ENCODE data around the gene KANSL1.
"Not testable (repeated sequence)": the region's sequence is repeated elsewhere in the genome, so short reads cannot be mapped to it uniquely, and the experiment has no call there.

Gene KANSL1

GRCh38 chr17:46136820-46137219 lies 56.4 kb downstream of the KANSL1 start:
- FAIRE-seq = no peak

DNA sequence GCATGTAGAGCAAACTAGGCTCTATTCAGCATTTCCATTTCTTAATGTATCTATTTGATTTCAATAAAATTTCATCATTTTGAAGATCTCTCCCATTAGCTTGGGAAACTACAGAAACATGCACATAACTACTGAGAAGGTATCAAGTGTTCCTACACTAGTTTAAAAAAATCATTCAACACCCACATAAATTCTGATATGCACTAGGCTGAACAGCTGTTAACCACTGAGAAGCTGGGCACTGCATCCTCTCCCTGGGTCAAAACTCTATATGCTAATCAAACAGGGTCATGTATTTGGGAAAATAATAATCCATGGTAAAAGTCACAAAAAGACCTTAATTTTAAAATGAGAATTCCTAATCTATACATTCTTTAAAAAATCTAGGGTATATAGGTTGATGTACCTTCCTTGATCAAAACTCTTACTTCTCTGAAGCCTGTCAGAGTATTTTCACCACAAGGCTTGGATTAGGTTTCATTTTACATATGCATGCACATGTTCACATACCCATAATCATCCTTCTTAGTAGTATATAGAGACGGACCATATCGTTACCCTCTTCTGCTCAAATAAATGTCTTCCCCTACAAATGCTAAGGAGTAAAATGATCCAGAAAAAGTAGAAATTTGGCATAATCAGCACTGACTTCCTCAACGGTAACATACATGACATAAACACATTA lies 57.2 kb downstream of the KANSL1 start:
- FAIRE-seq = no peak

DNA sequence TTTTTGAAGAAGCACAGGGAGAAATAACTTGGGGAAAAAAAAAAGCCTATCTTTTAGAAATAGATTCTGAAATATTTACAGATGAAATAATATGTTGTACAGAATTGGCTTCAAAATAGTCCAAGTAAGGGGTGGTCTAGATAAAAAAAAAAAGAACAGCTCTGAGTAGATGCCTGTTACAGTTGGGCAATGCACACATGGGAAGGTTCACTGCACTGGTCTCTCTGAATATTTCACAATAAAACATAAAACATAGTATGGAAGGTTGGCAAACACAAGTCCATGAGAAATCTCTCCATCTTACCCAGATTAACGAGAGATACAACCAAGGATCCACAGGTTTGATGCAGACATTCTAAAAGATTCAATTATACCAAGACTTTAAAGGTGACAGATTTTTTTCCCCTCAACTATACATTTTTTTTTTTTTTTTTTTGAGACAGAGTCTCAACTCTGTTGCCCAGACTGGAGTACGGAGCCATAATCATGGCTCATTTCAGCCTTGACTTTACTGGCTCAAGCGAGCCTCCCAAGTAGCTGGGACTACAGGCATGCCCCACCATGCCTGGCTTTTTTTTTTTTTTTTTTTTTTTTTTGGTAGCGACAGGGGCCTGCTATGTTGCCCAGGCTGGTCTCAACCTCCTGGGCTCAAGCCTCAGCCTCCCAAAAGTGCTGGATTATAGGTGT lies 58.0 kb downstream of the KANSL1 start:
- FAIRE-seq = no peak

DNA sequence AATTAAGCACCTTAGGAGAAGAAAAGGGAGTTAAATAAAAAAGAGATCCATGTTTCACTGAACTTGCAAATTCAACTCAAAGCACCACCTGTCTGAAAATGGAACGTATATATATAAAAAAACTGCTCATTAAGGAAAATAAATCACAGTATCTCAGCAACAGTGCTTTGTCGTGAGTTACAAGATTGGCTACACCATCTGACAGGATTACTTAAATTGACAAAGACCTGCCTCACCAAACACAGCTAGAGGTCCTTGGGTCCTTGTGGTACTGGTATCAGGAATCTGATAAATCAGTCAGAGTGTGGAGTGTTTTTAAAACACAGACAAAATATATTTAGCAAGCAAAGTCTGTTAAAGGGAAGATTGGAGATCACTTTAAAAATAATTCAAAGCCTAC lies 63.9 kb downstream of the KANSL1 start:
- FAIRE-seq = no peak

GRCh38 chr17:46128453-46128852 lies 64.8 kb downstream of the KANSL1 start:
- no peak for FAIRE-seq

DNA sequence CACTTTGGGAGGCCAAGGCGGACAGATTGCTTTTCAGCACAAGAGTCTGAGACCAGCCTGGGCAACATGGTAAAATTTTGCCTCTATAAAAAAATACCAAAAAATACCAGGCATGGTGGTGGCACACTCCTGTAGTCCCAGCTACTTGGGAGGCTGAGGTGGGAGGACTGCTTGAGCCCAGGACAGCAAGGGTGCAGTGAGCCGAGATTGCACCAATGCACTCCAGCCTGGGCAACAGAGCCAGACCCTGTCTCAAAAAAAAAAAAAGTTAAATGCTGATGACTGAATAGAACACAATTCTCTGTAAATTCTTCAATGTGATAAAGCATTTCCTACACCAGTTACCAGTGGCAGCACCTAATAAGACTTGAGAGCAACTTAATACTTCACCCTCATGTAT lies 65.7 kb downstream of the KANSL1 start:
- FAIRE-seq = no peak

DNA sequence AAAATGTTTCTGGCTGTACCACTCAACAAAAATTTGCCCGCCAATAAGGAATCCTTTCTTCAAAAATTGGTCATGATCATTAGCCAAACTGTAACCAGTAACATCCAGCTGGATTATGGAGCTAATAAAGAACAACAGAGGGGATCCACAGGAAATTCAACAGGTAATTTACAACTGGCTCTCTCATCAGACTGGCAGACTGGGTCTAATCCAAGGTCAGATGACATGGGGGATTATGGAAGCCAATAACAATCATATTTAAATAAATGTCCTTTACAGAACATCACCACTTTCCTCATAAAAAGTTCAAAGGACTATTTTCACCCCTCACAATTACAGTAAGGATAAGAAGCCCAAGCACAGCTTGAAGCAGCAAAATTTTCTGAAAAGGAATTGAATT lies 66.4 kb downstream of the KANSL1 start:
- FAIRE-seq = no peak

GRCh38 chr17:46125831-46126230 lies 67.4 kb downstream of the KANSL1 start:
- FAIRE-seq = no peak

- no peak for FAIRE-seq
Measured at GRCh38 chr17:46124695-46125592, 68.3 kb downstream of the KANSL1 start.

DNA sequence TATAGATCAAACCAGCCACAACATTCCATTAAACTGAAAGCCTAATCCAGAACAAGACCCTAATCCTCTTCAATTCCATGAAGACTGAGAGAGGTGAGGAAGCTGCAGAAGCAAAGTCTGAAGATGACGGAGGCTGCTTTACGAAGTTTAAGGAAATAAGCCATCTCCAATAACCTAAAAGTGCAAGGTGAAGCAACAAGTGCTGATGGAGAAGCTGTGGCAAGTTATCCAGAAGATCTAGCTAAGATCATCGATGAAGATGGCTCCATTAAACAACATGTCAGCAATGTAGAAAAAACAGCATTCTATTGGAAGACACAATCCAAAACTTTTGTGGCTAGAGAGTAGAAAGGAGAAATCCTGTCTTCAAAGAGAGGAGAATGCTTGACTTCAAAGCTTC lies 69.6 kb downstream of the KANSL1 start:
- FAIRE-seq = no peak

DNA sequence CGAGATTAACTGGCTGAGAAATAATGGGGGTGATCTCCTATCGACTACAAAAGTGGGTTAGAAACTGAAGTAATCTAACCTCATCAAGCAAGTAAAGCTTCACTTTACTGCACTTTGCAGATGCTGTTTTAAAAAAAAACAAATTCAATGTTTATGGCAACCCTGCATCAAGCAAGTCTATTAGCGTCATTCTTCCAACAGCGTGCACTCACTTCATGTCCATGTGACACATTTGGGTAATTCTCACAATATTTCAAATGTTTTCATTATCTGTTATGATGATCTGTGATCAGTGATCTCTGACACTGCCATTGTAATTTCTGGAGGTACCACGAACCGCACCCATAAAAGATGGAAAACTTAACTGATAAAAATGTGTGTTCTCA lies 70.8 kb downstream of the KANSL1 start:
- no peak for FAIRE-seq

- no peak for FAIRE-seq
Measured at GRCh38 chr17:46121841-46122485, 71.3 kb downstream of the KANSL1 start.

DNA sequence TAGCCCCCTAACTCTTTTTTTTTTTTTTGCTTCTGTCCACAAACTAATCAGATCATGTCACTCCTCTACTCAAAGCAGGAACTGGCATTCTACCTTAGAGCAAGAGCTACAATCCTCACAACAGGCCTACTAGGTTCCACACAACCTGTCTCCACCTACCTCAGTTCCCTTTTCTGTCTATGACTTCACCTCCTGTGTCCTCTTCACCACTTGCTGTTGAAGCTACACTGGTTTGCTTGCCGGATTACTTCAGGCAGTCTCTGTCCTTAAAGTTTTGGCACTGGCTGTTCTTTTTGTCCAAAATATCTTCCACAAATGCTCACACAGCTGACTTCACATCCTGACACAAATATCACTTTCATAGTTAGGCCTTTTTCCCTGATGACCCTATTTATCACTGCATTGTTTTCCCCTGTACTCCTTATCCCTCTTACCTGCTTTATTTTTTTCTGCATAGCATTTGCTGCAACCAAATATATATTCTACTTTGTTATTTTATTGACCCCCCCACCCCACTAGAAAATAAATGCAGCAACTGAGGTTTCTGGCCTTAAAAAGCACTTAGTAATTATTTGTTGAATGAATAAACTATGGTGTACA lies 72.0 kb downstream of the KANSL1 start:
- no peak for FAIRE-seq

- no peak for FAIRE-seq
Measured at GRCh38 chr17:46120537-46120936, 72.7 kb downstream of the KANSL1 start.

GRCh38 chr17:46120078-46120477 lies 73.2 kb downstream of the KANSL1 start:
- FAIRE-seq = no peak

GRCh38 chr17:46118964-46119363 lies 74.3 kb downstream of the KANSL1 start:
- FAIRE-seq = no peak

DNA sequence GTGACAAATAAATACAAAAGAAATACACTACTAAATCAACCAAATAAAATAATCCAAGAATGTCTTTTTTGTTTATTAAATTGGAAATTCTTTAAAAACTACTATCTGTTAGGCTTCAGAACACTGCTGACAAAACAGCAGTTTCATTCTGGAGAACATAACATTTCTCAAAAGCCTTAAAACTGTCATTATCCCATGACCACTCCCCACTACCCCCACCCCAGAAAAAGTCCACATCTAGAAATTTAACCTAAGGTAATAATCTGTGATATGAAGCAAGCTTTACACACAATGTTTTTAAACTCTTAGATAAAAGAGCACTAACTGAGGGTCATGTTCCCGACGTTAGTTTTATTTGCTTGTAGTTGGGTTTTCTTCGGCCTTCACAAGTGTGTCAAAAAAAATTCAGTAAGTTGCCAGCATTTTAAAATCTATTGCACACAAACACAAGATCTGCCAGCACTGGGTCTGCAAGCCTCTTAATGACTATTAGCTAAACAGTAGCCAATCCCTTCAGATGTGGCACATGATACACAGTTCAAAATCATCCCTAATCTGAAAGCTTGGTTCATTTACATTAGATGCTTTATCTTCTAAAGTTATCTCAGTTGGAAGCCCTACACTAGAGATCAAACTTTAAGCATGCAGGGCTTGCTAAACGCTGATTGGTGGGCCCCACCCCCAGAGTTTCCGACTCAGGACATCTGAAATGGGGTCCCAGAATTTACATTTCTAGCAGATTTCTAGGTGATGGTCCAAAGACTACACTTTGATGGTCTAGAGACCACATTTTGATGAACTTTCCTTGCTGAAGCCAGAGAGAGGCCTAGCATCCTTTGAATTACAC lies 75.2 kb downstream of the KANSL1 start:
- no peak for FAIRE-seq

- no peak for FAIRE-seq
Measured at GRCh38 chr17:46117117-46117516, 76.1 kb downstream of the KANSL1 start.

DNA sequence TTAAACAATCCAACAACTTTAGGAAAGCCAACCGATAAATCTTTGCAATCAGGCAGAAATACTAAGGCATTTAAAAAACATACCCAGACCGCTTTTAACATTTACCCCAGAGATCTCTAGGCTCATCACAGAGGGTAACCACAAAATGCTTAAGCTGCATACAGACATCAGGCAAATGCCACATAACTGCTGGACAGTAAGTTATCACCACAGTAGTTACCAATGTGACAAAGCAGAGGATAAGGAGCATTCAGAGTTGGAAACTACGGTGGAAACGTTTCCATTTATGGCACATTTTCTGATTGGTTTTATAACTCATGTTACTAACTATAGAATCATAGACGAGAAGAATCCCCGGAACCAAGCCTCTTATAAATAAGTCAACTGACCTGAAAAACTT lies 77.5 kb downstream of the KANSL1 start:
- FAIRE-seq = no peak

DNA sequence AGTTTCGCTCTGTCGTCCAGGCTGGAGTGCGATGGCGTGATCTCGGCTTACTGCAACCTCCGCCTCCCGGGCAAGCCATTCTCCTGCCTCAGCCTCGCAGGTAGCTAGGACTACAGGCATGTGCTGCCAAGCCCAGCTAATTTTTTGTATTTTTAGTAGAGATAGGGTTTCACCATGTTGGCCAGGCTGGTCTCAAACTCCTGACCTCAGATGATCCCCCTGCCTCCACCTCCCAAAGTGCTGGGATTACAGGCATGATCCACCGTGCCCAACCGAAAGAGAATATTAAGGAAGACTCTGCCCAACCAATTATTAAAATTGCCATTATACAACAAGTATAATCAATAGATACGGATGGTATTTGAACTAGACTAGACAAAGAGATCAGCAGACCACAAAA lies 82.0 kb downstream of the KANSL1 start:
- FAIRE-seq = not testable (repeated sequence)

GRCh38 chr17:46110219-46110618 lies 83.0 kb downstream of the KANSL1 start:
- FAIRE-seq = no peak
